DOHH2 (cell line): Measurements from ENCODE around the gene SLC6A1.

Experiments
- H3F3A ChIP-seq: fragments of 200-600 bp; sonication (generic), shearing (Covaris generic); 2 replicates; pipeline ENCODE4 v1.6.0; 2016; ENCODE audit warnings: antibody characterized with exemption, mild to moderate bottlenecking; ENCODE audit not compliant: control insufficient read depth, insufficient read depth
- H3K27ac ChIP-seq: fragments of 200-600 bp; sonication (generic); 2 replicates; pipeline ENCODE4 v1.5.1; 2014; ENCODE audit warnings: low read depth, mild to moderate bottlenecking, low read length, moderate library complexity
- H3K27me3 ChIP-seq: fragments of 200-600 bp; sonication (generic); 2 replicates; pipeline ENCODE4 v1.6.1; 2014; ENCODE audit warnings: mild to moderate bottlenecking, low read length, mixed read lengths; ENCODE audit not compliant: control insufficient read depth
- H3K36me3 ChIP-seq: fragments of 200-600 bp; sonication (generic); 2 replicates; pipeline ENCODE4 v1.6.1; 2014; ENCODE audit warnings: mild to moderate bottlenecking, low read length, moderate library complexity, mixed read lengths; ENCODE audit not compliant: control insufficient read depth
- H3K4me1 ChIP-seq: fragments of 200-600 bp; sonication (generic); 2 replicates; pipeline ENCODE4 v1.6.1; 2014; ENCODE audit warnings: mild to moderate bottlenecking, low read length, mixed read lengths; ENCODE audit not compliant: control insufficient read depth
- H3K4me2 ChIP-seq: fragments of 200-600 bp; sonication (generic); 2 replicates; pipeline ENCODE4 v1.6.0; 2014; ENCODE audit warnings: mild to moderate bottlenecking, low read length, moderate library complexity
- H3K4me3 ChIP-seq: fragments of 200-600 bp; sonication (generic); 2 replicates; pipeline ENCODE4 v1.5.1; 2014; ENCODE audit warnings: mild to moderate bottlenecking, low read length, mixed read lengths
- H3K79me2 ChIP-seq: fragments of 200-600 bp; sonication (generic); 2 replicates; pipeline ENCODE4 v1.6.1; 2014; ENCODE audit warnings: mild to moderate bottlenecking, low read length, mixed read lengths; ENCODE audit not compliant: control insufficient read depth
- H3K9me2 ChIP-seq: fragments of 200-600 bp; sonication (generic); replicated peaks from 2 replicates; pipeline ENCODE4 v1.6.1; 2014; ENCODE audit warnings: mild to moderate bottlenecking, low read length, mixed read lengths; ENCODE audit not compliant: control insufficient read depth
- H3K9me3 ChIP-seq: fragments of 200-600 bp; sonication (generic); 2 replicates; pipeline ENCODE4 v1.6.1; 2014; ENCODE audit warnings: antibody characterized with exemption, low read length, mixed read lengths; ENCODE audit not compliant: control insufficient read depth, insufficient read depth
- H4K20me1 ChIP-seq: fragments of 200-600 bp; sonication (generic); 2 replicates; pipeline ENCODE4 v1.6.0; 2014; ENCODE audit warnings: low read depth, mild to moderate bottlenecking, antibody characterized with exemption, low read length, moderate library complexity; ENCODE audit not compliant: control insufficient read depth, insufficient read depth
- EZH2phosphoT487 ChIP-seq: fragments of 200-600 bp; sonication (generic); IDR thresholded peaks from 2 replicates; pipeline ENCODE4 v1.6.1; 2017; ENCODE audit warnings: borderline replicate concordance, mild to moderate bottlenecking, antibody characterized with exemption, low read length, moderate library complexity, mixed read lengths
- TF ChIP-seq, protein P1 (sequence below): fragments of 200-600 bp; sonication (generic); IDR thresholded peaks from one replicate; pipeline ENCODE4 v1.5.1; 2014; ENCODE audit warnings: antibody characterized with exemption, mild to moderate bottlenecking, low read depth, low read length; ENCODE audit not compliant: poor library complexity, severe bottlenecking

Gene SLC6A1

DNA sequence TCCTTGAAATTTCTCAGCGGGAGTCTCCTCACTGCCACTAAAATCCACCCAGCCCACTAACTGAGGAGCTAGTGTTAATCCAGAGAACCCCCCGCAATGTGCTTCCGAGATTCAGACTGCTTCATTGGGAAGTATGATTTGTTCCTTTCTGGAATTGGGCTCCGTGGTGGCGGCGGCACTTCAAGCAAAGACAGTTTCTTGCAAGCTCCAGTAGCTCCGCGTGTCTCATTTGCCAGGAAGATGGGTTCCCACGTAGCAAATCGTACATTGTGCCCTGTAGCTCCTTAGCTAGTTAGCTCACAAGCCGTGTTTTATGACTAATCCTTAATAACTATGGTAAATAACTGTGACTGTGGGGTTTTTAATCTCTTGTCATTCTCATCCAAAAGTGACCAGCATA is 45.4 kb downstream of the SLC6A1 start:
- no peaks in the 10 kb centered on the region for H4K20me1 ChIP-seq
- no peaks in the 10 kb centered on the region for H3K9me2 ChIP-seq
- no peaks in the 10 kb centered on the region for H3K27me3 ChIP-seq
- H3K27ac ChIP-seq, result no peak overlapping the region
- H3K4me3 ChIP-seq, result no peak overlapping the region
- no peaks in the 10 kb centered on the region for H3K36me3 ChIP-seq
- no peaks in the 10 kb centered on the region for H3K79me2 ChIP-seq
- no peaks in the 10 kb centered on the region for H3K4me1 ChIP-seq
- no peaks in the 10 kb centered on the region for H3F3A ChIP-seq
- no peaks in the 10 kb centered on the region for H3K9me3 ChIP-seq
- no peak overlapping the region for H3K4me2 ChIP-seq
- TF ChIP-seq, protein P1, sequence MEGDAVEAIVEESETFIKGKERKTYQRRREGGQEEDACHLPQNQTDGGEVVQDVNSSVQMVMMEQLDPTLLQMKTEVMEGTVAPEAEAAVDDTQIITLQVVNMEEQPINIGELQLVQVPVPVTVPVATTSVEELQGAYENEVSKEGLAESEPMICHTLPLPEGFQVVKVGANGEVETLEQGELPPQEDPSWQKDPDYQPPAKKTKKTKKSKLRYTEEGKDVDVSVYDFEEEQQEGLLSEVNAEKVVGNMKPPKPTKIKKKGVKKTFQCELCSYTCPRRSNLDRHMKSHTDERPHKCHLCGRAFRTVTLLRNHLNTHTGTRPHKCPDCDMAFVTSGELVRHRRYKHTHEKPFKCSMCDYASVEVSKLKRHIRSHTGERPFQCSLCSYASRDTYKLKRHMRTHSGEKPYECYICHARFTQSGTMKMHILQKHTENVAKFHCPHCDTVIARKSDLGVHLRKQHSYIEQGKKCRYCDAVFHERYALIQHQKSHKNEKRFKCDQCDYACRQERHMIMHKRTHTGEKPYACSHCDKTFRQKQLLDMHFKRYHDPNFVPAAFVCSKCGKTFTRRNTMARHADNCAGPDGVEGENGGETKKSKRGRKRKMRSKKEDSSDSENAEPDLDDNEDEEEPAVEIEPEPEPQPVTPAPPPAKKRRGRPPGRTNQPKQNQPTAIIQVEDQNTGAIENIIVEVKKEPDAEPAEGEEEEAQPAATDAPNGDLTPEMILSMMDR, result no peak
- no peak for TF ChIP-seq EZH2phosphoT487

DNA sequence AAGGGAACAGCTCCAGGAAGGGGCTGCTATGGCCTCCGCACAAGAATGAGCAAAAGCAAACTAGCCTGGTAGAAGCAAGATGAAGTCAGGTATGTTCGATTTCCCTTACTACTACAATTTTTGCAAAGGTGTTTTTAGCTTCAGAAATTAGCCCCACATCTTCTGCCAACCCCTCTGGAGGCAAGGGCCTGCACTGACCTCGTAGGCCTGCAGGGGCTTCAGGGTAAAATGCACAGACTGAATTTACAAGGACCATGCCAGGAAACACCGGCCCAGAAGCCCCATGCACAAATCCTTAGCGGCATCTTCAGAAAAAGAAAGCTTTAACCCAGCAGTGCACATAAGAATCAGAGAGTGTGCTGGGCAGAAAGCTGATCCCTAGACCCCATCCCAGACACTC is 53.0 kb downstream of the SLC6A1 start:
- H3K27me3 ChIP-seq, result peaks cover 2% of the 10 kb centered on the region
- no peaks in the 10 kb centered on the region for H3F3A ChIP-seq
- no peak overlapping the region for H3K4me3 ChIP-seq

DNA sequence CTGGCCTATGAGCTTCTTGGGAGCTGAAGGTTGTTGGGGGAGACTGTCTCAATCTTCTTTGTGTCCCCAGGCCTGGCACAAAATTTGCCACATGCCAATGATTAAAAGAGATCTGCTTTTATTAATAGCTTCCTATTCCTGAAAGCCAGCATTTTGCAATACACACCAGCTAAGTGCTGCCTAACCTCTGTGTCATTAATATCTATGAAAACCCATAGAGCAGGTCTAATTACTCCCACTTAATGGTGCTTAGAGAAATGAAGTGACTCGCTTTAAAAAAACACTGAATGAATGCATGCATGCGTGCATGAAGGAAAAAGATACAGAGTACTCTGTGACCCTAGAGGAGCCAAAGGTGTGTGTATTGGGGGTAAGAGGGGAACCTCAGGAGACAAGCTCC is 55.0 kb downstream of the SLC6A1 start:
- TF ChIP-seq, protein P1, result no peak
- TF ChIP-seq EZH2phosphoT487, result no peak
- Histone ChIP-seq H4K20me1 (no peaks in the 10 kb centered on the region), H3K27ac (no peak overlapping the region), H3K4me3 (no peak overlapping the region), H3K9me3 (no peaks in the 10 kb centered on the region), H3K4me2 (no peak overlapping the region), H3K36me3 (no peaks in the 10 kb centered on the region), H3F3A (no peaks in the 10 kb centered on the region), H3K79me2 (no peaks in the 10 kb centered on the region), H3K4me1 (peaks cover 7% of the 10 kb centered on the region; the same call in 1 of the 2 replicates), H3K27me3 (peaks cover 8% of the 10 kb centered on the region), H3K9me2 (no peaks in the 10 kb centered on the region)

More for the DNA sequence above, 53.0 kb downstream of the SLC6A1 start:
- Histone ChIP-seq H3K27ac (no peak overlapping the region), H4K20me1 (no peaks in the 10 kb centered on the region), H3K4me1 (peaks cover under 1% of the 10 kb centered on the region; the same call in 1 of the 2 replicates), H3K9me3 (no peaks in the 10 kb centered on the region), H3K36me3 (no peaks in the 10 kb centered on the region), H3K4me2 (no peak overlapping the region), H3K9me2 (no peaks in the 10 kb centered on the region), H3K79me2 (no peaks in the 10 kb centered on the region)
- TF ChIP-seq, protein P1, result no peak
- TF ChIP-seq EZH2phosphoT487, result no peak
